Measurements from ENCODE around the gene TTC12.

The TTC12 gene

GRCh38 chr11:113410414-113411135 lies 96.2 kb downstream of the TTC12 start:
- TF ChIP-seq, protein P1, sequence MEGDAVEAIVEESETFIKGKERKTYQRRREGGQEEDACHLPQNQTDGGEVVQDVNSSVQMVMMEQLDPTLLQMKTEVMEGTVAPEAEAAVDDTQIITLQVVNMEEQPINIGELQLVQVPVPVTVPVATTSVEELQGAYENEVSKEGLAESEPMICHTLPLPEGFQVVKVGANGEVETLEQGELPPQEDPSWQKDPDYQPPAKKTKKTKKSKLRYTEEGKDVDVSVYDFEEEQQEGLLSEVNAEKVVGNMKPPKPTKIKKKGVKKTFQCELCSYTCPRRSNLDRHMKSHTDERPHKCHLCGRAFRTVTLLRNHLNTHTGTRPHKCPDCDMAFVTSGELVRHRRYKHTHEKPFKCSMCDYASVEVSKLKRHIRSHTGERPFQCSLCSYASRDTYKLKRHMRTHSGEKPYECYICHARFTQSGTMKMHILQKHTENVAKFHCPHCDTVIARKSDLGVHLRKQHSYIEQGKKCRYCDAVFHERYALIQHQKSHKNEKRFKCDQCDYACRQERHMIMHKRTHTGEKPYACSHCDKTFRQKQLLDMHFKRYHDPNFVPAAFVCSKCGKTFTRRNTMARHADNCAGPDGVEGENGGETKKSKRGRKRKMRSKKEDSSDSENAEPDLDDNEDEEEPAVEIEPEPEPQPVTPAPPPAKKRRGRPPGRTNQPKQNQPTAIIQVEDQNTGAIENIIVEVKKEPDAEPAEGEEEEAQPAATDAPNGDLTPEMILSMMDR (IDR thresholded peaks at IDR 0.05; ENCODE audit: control extremely low read depth, extremely low read depth, low read depth, missing control alignments), result no peak
- ChIA-PET POLR2A (no interaction called here), CTCF (interaction anchor here (1.0 kb wide), 1 partner anchor 21 kb away, joined by 3 read pairs; no protein-coding TSS in a partner anchor)
- DNase-seq (ENCODE audit: extremely low spot score), result no peak

DNA sequence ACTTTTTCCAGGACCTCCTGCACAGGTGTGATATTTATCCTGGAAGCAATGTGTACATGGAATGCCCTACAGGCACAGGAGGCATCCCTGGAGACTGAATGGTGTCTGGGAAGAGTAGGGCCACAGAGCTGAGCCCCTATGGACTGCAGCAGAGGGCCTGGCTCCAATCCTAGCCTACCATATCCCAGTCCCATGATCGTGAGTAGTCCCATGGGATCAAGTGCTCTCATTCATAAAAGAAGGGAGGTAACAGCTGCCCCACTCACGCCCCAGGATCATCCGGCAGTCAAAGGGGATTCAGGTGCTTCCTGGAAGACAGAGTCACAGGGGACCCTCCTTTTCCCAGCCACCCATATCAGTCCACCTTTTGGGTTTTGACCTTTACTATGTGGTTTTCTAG lies 97.2 kb downstream of the TTC12 start:
- ChIA-PET CTCF (no interaction called here), POLR2A (no interaction called here)
- TF ChIP-seq, protein P1 (IDR thresholded peaks at IDR 0.05; ENCODE audit: control extremely low read depth, extremely low read depth, low read depth, missing control alignments), result no peak
- no peak for DNase-seq (ENCODE audit: extremely low spot score)

DNA sequence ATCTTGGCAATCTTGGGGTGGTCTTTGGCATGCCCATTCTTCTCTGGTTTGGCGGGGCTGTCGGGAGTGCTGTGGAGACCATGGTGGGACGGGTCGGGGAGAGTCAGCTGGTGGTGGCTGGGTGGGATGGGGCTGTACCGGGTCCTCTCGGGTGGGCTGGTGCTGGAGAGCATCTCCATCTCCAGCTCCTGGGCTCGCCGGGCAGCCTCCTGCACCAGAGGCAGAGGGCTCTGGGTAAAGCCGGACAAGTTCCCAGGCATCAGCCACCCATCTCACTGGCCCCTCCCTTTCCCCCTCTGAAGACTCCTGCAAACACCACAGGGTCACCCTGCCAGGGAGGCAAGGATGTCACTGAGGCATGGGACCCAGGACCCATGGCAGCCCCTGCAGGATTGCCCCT lies 98.3 kb downstream of the TTC12 start:
- CTCF ChIA-PET, result no interaction called here
- POLR2A ChIA-PET, result no interaction called here
- DNase-seq (ENCODE audit: extremely low spot score), result no peak
- TF ChIP-seq, protein P1 (IDR thresholded peaks at IDR 0.05; ENCODE audit: control extremely low read depth, extremely low read depth, low read depth, missing control alignments), result no peak

DNA sequence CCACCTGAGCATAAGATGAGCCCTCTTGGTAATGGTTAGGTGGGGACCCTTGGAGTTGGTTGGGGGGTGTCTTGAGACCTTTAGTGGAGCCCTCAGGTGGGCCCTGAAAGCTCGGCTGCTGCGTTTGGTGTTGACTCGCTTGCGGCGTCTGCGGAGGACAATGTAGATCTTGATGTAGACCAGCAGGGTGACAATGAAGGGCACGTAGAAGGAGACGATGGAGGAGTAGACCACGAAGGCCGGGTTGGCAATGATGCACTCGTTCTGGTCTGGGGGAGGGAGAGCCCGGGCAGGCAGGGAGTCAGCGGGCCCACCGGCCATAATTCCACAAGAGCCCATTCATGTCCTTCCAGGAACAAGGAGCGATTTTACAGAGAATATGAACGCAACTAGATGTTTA lies 101.0 kb downstream of the TTC12 start:
- DNase-seq (ENCODE audit: extremely low spot score), result no peak
- POLR2A ChIA-PET, result no interaction called here
- CTCF ChIA-PET, result no interaction called here
- TF ChIP-seq, protein P1 (IDR thresholded peaks at IDR 0.05; ENCODE audit: control extremely low read depth, extremely low read depth, low read depth, missing control alignments), result no peak
